HL-60/S4 treated with phorbol 12-myristate 13-acetate at 8.2 ng/mL for 4 days and 3 days (cell line): ENCODE results near the gene SGCB.

ENCODE experiments used
- in situ Hi-C: fragments of 300-500 bp; cut with MboI; formaldehyde crosslinking; loops from 2 replicates; pipeline ENCODE4 v1.15.0; 2022; ENCODE audit warnings: low sequenced_read_pairs

Gene SGCB

DNA sequence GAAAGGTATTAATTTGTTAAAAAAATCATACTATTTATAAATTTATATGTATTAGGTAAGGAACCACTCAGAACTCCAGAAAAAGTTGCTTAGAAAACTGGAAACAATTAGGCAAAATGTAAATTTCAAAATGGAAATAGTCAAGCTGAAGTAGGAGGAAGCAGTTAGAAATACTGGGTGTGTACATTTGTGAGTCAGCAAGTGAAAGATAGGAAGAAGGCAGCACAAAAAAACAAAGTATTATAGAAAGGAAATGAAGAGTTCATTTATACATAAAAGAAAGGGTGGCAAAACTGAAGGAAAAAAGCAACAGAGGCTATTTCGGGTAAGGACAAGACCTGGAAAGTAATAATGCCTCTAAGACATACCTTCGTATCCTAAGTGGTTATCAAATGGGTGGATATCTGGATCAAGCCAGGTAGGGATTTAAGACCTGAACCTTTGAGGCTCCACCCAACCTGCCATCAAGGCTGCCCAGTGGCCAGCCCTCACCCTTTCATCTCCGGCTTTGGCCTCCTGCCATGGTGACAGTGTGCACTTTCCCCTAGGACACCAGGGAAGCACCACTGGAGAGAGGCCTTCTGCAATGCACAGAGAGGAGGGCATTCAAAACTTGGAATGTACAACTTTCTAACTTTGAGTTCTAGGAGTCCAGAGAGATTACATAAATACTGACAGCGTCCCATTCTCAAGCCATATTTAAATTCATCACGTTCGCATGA is 18.0 kb downstream of the SGCB start, which contains the start of gene LRRC66:
LRRC66 (minus strand) TSS at position 428 of the 722 bp plus-strand sequence. CDS start 2,750 bp downstream, outside the sequence.
- in situ Hi-C loops: no loop called here

DNA sequence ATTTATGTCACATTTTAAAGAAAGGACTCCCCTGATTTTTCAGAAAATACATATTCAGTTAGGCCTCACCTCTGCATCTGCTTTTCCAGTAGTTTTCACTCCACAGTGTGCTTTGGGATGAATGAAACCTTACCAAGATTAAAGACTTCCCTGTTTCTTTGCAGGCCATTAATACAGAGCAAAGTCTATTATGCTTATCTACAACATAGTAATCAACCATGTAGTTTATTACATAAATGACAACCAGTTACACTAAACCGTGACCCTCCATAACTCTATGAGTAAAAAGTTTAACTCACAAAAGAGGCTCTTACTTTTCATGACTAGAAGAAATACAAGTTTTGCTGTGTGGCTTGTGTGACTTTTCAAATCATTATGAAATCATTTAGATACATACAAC is 20.3 kb downstream of the SGCB start:
- in situ Hi-C loops: no loop called here

DNA sequence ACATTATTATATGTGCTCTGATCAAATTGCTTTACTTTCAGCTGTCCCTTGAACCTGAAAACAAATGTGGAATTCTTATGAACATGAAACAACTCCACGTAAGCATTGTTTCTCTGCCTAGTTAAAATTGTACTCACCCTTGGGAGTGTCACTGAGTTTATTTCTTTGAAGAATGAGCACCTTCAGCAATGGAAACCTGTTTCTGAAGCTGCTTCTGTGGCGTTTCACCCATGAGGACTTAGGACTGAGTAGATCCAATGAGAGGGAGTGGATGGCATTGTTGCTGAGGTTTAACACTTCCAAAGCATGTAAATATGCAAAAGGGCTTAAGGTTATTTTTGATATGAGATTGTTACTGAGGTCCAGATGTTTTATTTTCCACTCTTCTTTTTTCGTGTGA is 21.1 kb downstream of the SGCB start:
- in situ Hi-C loops: no loop called here

- in situ Hi-C loops: no loop called here
These were observed 22.7 kb downstream of the SGCB start for GRCh38 chr4:52015366-52015765.

DNA sequence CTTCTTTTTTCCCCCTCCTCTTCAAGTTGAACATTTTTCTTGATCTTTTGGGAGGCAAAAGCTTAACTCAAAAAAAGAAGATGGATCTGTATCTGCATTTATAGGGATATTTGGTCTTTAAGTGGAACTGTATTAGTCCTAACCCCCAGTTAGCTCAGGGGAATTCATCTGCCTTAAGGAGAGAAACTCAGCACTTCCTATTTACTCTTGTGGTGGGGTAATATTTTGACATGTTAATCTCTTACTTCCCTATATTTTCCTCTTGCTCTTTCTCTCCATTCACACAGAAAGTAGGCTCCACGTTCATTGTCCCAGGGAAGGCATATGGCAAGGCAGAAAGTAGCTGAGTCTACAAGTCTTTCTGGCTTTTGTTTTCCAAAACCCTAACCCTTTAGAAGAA is 23.2 kb downstream of the SGCB start:
- in situ Hi-C loops: no loop called here

DNA sequence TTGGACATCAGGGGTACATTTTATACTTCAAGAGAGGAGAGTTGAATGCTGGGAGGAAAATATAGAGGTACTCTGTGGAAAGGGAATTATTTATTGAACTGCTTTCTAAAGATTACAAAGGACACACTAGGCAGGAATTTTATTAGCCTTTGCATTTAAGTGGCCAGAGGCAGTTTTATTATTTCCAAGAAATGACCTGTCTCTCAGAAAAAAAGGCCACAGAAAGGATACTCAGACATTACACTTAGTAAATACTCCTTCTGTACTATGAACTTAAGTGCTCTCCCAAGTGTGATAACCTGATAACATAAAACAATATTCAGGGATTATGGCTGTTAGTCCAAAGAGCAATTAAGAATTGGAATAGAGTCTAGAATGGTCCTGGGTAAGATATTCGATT is 25.4 kb downstream of the SGCB start:
- in situ Hi-C loops: no loop called here

- in situ Hi-C loops: no loop called here
These were observed 27.1 kb downstream of the SGCB start for GRCh38 chr4:52010986-52011385.

- in situ Hi-C loops: no loop called here
These were observed 31.2 kb downstream of the SGCB start for GRCh38 chr4:52006887-52007286.

- in situ Hi-C loops: no loop called here
These were observed 32.4 kb downstream of the SGCB start for GRCh38 chr4:52005604-52006273.

GRCh38 chr4:52004414-52004813 is 33.7 kb downstream of the SGCB start:
- in situ Hi-C loops: no loop called here

GRCh38 chr4:52001616-52002015 is 36.5 kb downstream of the SGCB start:
- in situ Hi-C loops: no loop called here

DNA sequence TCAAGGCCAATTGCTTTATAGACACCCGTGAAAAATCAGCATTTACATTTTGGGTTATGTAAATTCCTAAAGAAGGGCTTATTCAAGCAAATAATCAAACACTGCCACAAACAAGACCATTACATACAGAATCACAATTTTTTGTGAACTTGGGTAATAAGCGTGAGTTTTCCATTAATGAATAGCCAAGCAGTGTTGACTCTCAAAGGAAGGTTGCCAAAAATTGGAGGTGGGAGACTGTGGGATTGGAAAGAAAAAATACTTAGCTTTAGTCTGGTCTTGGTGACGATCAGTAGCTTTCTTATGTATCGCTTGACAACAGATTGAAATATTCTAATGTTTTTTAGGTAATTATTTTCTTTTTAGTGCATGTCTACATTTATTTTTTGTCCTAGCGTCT is 38.8 kb downstream of the SGCB start:
- in situ Hi-C loops: no loop called here

DNA sequence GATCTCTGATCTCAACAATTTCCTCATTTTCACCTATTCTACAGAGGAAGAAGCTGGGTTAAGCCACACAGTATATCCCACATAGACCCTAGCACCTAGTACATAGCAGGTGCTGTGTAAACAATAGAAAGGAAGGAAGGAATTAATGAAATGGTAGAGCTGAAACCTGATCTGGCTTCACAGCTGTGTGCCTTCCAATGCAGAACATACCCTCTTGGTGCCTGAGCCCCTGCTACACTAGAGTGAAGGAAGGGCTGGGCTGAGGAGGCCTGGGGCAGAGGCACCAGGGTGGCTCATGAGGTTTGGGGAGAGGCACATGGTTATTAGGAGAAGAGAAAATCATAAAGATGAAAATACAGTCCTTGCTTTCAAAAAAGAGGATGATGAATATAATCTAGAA is 39.3 kb downstream of the SGCB start:
- in situ Hi-C loops: no loop called here

- in situ Hi-C loops: no loop called here
These were observed 40.5 kb downstream of the SGCB start for GRCh38 chr4:51997647-51998046.

DNA sequence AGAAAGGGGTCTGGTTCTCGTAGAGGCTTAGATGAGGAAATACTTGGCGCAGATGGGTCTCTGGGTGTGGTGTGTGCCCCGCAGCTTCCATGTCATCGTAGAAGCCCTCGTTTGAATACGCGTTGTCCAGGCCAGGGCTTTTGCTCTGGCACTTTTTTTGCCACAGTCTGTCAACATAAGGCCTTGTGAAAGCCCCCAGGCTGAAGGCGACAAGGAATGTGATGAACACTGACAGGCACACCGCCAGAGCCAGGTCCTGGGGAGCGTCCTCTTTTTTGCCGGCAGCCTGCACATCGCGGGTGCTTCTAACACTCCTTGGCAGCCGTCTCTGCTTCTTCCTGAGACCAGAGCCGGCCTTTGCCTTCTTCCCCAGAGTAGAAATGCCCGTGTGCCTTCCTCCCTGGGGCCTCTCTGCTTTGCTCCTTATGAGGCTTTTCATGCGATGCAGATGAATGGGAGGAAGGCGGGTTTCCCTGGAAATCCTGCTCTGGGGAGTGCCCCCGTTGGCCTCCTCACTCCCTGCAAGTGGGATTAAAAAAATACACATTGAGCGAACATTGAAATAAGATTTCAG is 42.4 kb downstream of the SGCB start:
- in situ Hi-C loops: no loop called here
